Epithelial cell of prostate (primary cell): ENCODE data around the gene CSNK1G3.
"Not testable (repeated sequence)": the region's sequence is repeated elsewhere in the genome, so short reads cannot be mapped to it uniquely, and the experiment has no call there.

Source experiments
- DNase-seq: peaks from one replicate; pipeline ENCODE4 v3.0.0-alpha.2; 2011; ENCODE audit warnings: low read depth, low spot score
- H3K27ac ChIP-seq: fragments of 450-650 bp; 2 replicates; pipeline ENCODE4 v1.5.1; 2017; ENCODE audit warnings: mild to moderate bottlenecking

The CSNK1G3 gene

GRCh38 chr5:123628860-123629544 is 117.0 kb downstream of the CSNK1G3 start:
- no peak for DNase-seq
- no peak overlapping the region for H3K27ac ChIP-seq

GRCh38 chr5:123636006-123636405 is 124.0 kb downstream of the CSNK1G3 start:
- no peak overlapping the region for H3K27ac ChIP-seq
- DNase-seq = no peak

- H3K27ac ChIP-seq, DNase-seq: not testable (repeated sequence)
Observed at GRCh38 chr5:123637028-123637427, 125.1 kb downstream of the CSNK1G3 start.

GRCh38 chr5:123639244-123639643 is 127.3 kb downstream of the CSNK1G3 start:
- no peak overlapping the region for H3K27ac ChIP-seq
- no peak for DNase-seq

- no peak overlapping the region for H3K27ac ChIP-seq
- DNase-seq = no peak
Observed at GRCh38 chr5:123645024-123645603, 133.1 kb downstream of the CSNK1G3 start.

GRCh38 chr5:123647066-123647465 is 135.1 kb downstream of the CSNK1G3 start:
- no peak overlapping the region for H3K27ac ChIP-seq
- no peak for DNase-seq

GRCh38 chr5:123651234-123651633 is 139.3 kb downstream of the CSNK1G3 start:
- no peak for DNase-seq
- no peak overlapping the region for H3K27ac ChIP-seq

GRCh38 chr5:123659011-123659410 is 147.0 kb downstream of the CSNK1G3 start:
- no peak for DNase-seq
- no peak overlapping the region for H3K27ac ChIP-seq

GRCh38 chr5:123659495-123659894 is 147.5 kb downstream of the CSNK1G3 start:
- no peak for DNase-seq
- no peak overlapping the region for H3K27ac ChIP-seq

- no peak overlapping the region for H3K27ac ChIP-seq
- DNase-seq = no peak
Observed at GRCh38 chr5:123664961-123665360, 153.0 kb downstream of the CSNK1G3 start.

- H3K27ac ChIP-seq = no peak overlapping the region
- DNase-seq = no peak
Observed at GRCh38 chr5:123665822-123666371, 153.9 kb downstream of the CSNK1G3 start.
